ENCODE results near the gene RPS6KA4. TPM values are rescaled to one million over a fixed set of nuclear protein-coding genes. Genes with fewer than 3 reads are reported as not detected.

RPS6KA4 gene
- total and polyA plus RNA-seq, 2 of the 13 experiments (the other 11 are each of a cell fraction or from before 2014, with no cell fraction given), result 8.9 to 14.2 TPM

DNA sequence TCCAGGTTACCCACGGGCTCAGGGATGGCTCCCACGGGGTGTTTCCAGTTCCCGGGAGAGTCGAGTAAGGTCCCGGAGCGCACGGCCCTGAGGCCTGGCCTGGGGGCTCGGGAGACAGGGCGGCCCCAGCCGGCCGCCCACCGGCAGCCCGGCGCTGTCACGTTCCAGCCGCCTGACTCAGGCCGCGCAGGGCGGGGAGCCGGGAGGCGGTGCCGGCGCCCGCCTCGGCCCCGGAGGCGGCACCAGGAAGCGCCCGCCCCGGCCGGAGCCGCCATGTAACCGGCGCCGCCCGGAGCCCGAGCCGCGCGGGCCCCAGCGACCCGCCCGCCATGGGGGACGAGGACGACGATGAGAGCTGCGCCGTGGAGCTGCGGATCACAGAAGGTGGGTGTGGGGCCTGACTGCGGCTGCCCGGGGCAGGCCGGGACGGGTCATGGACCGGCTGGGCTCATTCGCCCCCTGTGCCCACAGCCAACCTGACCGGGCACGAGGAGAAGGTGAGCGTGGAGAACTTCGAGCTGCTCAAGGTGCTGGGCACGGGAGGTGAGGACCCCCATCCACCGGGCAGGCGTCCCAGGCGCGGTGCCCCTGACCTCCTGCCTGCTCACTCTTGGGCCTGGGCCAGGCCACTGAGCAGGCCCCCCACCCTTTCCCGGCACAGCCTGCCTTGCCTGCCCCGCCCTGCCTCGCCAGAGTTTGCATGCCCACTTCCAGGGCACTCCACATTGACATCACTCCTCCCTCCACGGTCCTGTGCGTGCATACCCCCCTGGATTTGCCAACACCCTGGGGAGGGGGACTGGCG lies at the start of gene RPS6KA4 (continued):
- TF ChIP-seq ZNF609 (CRISPR knock-in tag; IDR thresholded peaks at IDR 0.05; ENCODE audit: borderline replicate concordance) (no peak), ZNF639 (CRISPR knock-in tag; conservative IDR thresholded peaks at IDR 0.05) (no peak; the same call in none of the 2 replicates), NR2F2 (IDR thresholded peaks at IDR 0.05; ENCODE audit: borderline replicate concordance, low read depth) (no peak), ZNF446 (CRISPR knock-in tag; IDR thresholded peaks at IDR 0.05) (no peak), ZNF138 (CRISPR knock-in tag; IDR thresholded peaks at IDR 0.05; ENCODE audit: low read depth) (peak; percentile 67; the same call in 1 of the 2 replicates), TRIM24 (CRISPR knock-in tag; IDR thresholded peaks at IDR 0.05) (no peak), KLF15 (CRISPR knock-in tag; IDR thresholded peaks at IDR 0.05; ENCODE audit: borderline replicate concordance) (no peak), ZNF563 (CRISPR knock-in tag; IDR thresholded peaks at IDR 0.05) (no peak; the same call in 1 of the 2 replicates), ZNF275 (CRISPR knock-in tag; IDR thresholded peaks at IDR 0.05; ENCODE audit: borderline replicate concordance) (no peak), GABPB1 (CRISPR knock-in tag; IDR thresholded peaks at IDR 0.05) (peak; percentile 55; the same call in 1 of the 2 replicates), KDM5A (IDR thresholded peaks at IDR 0.05; ENCODE audit: borderline replicate concordance, low read length) (no peak), ZNF350 (CRISPR knock-in tag; IDR thresholded peaks at IDR 0.05; ENCODE audit: borderline replicate concordance, low read depth) (no peak), MIER3 (CRISPR knock-in tag; IDR thresholded peaks at IDR 0.05; ENCODE audit: borderline replicate concordance) (no peak), KLF13 (CRISPR knock-in tag; IDR thresholded peaks at IDR 0.05) (0 out of 2 replicates have a peak, but pooled peaks have one; percentile 50)
- TF ChIP-seq, protein P1, sequence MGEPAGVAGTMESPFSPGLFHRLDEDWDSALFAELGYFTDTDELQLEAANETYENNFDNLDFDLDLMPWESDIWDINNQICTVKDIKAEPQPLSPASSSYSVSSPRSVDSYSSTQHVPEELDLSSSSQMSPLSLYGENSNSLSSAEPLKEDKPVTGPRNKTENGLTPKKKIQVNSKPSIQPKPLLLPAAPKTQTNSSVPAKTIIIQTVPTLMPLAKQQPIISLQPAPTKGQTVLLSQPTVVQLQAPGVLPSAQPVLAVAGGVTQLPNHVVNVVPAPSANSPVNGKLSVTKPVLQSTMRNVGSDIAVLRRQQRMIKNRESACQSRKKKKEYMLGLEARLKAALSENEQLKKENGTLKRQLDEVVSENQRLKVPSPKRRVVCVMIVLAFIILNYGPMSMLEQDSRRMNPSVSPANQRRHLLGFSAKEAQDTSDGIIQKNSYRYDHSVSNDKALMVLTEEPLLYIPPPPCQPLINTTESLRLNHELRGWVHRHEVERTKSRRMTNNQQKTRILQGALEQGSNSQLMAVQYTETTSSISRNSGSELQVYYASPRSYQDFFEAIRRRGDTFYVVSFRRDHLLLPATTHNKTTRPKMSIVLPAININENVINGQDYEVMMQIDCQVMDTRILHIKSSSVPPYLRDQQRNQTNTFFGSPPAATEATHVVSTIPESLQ (CRISPR knock-in tag; conservative IDR thresholded peaks at IDR 0.05), result no peak
- TF ChIP-seq, protein P2, sequence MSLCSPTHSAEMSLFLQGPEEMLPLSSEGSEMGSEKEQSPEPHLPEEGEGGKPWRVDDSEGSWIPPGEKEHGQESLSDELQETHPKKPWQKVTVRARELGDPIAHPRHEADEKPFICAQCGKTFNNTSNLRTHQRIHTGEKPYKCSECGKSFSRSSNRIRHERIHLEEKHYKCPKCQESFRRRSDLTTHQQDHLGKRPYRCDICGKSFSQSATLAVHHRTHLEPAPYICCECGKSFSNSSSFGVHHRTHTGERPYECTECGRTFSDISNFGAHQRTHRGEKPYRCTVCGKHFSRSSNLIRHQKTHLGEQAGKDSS (CRISPR knock-in tag; IDR thresholded peaks at IDR 0.05; ENCODE audit: borderline replicate concordance, low read depth), result no peak
